Neural progenitor cell (in vitro differentiated cells): ENCODE data around the gene CA5A.

ENCODE experiments used
- CTCF ChIP-seq: fragments of 200-600 bp; sonication (generic); IDR thresholded peaks from 2 replicates; pipeline ENCODE4 v1.5.1; 2017; ENCODE audit warnings: antibody characterized with exemption, mild to moderate bottlenecking
- EZH2 ChIP-seq: fragments of 200-600 bp; sonication (generic); IDR thresholded peaks from 2 replicates; pipeline ENCODE4 v1.6.1; 2017; ENCODE audit warnings: antibody characterized with exemption, mild to moderate bottlenecking, moderate library complexity
- EZH2phosphoT487 ChIP-seq: fragments of 200-600 bp; sonication (generic); IDR thresholded peaks from 2 replicates; pipeline ENCODE4 v1.6.1; 2017; ENCODE audit warnings: antibody characterized with exemption

DNA sequence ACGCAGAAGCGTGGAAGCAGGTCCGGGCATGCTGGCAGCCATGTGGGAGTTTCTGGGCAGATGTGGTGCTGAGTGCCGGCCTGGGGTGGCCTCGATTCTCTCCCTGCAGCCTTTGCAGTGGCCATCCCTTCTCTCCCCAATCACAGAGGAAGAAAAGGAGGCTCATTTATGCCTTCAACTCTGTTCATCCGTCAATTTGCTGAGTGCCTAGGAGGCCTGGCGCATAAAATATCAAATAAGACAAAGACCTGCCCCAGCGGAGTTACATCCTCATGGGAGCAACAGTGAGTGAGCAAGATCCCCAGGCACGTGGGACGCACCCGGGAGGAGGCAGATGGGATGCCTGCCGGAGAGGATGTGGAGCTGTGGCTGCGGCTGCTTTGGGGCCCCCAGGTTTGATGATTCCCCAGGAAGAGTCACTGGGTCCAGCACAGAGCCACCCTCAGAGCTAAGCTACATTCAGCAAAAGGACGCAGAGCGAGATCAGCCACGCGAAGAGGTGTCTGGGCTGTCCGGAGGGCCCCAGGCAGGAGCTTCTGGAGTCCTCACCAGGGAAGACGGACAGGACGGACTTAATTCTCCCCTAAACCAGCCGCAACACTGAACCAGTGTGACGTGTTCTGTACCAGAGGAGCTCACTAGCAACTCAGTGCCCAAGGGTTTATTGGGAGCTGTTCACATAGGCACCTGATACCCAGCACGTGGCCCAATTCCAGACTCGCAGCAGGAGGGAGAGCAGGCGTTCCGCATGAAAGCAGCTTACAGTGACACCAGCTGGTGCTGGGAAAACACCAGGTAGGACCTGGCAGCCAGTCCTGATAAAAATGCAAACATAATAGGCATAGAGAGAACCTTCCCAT lies 11.3 kb downstream of the CA5A start:
- TF ChIP-seq CTCF: no peak
- no peak for TF ChIP-seq EZH2
- TF ChIP-seq EZH2phosphoT487: no peak
